ENCODE results near the gene AACS.
"Not testable (repeated sequence)": the region's sequence is repeated elsewhere in the genome, so short reads cannot be mapped to it uniquely, and the experiment has no call there.

AACS gene

DNA sequence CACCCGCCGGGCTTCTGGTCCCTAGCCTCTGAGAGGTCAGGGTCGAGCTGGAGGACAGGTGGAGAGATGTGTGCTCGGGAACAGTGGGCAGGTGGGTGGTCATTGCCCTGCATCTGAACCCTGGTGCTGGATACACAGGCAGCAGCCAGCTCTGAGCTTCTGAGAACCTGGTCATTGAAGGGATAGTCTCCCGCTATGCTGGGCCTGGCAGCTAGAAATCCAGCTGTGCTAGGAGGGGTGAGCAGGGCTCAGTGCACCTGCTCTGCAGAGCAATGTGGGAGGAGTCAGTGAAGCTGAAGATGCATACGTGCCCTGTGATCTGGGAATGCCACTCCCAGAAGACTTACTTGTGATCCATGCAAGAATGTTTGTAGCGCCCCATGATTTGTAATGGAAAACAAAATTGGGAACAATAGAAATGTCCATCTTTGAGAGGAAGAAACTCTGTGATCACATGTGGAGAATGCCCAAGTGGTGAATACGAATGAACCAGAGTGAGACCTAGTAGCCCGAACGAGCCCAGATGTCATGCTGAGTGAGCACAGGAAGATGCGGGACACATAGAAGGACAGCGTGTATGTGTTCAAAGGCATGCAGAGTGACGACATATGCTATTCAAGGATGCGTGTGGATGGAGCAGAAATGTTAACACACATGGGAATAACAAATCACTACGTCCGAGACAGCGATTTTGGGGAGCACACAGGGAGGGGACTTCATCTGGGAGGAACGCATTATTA is 63.4 kb downstream of the AACS start:
- no peak for DNase-seq

DNA sequence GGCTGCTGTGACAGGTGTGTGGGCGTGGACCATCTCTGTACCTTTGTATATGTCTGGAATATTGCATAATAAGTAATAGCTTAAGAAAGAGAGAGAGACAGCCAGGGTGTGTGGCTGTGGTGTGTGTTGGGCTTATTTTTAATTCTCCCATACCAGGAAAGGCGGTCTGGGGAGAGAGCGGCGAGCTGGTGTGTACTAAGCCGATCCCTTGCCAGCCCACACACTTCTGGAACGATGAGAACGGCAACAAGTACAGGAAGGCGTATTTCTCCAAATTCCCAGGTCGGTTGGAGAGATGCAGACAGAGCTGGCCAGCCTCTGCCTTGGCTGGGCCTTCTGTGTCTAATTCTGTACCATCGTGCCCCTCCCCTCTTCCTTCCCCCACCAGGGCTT is 63.9 kb downstream of the AACS start:
- DNase-seq: no peak

DNA sequence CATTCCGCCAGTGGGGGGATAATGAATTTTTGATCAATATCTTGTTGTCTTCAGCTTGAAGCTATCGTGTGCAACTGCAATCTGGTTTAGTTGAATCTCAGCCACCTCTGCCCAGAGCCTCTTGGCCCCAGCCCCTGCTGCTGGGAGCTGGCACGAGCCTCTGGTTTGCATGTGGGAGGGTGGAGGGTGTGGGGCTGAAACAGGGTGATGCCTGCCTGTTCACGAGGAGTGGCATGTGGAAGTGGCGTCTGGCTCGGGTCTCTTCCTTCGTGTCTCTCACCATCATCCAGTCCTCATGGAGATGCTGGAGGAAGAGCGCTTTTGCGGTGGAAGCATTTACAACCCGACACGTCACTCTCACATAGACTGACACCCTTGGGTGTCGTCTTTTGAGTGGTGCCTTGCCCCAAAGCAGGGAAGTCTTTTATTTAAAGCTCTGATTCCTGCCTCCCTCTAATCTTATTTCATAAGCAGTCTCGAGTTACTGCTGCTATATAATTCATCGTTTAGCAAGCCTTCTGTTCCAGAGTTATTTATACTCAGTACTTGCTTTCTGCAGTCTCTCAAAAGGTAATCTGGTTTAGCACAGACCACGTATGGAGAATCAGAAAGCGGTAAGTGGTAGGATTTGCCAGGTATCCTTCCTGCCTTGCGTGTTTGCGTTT is 64.5 kb downstream of the AACS start:
- no peak for DNase-seq

DNA sequence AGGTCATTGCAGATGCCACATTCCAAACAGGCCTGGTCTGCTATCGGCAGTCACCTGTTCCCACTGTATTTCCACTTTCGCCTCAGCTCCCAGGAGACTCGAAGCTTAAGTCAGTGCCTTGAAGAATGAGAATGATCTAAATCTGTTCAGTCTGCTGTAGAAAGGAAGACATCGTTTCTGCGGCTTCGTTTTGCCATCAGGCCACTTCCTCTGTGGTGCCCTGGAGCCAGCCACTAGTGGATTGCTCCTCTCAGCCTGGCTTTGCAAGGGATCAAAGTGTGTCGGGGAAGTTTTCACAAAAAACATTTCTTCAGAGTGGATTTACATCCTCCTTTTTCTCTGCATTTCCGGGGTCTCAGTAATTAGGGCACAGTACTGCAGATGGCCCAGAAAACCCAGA is 66.7 kb downstream of the AACS start:
- no peak for DNase-seq

DNA sequence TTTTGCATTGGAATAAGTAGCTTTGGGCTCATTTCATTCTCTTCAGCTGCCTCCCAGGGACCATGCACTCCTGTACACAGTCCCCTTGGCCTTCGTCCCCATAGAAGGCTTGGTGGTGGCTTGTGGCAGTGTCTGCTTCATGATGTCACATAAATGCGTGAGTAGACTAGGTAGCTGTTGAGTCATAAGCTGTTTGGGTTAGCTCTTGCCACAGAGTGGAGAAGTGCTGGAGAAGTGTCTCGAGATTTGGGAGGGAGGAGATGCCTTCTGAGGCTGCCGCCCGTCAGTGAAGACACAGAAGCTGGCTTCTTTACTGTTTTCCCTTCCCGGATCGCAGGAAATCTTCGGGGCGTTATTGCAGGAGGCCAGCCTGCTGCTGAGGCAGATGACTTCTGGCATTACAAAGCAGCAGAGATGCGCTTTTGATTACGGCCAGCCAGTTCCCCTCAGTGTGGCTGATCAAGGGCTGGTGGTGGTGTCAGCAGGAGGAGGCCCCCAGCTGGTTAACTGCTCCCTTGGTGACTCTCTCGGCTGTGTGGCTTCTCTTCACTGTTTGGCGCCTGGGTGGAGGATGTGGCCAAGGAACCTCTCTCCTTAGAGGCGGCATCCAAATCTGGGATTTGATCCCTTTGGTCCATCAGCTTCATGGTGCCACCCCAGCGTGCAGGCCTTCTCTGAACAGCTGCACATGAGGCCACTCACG is 67.6 kb downstream of the AACS start:
- DNase-seq: no peak

DNA sequence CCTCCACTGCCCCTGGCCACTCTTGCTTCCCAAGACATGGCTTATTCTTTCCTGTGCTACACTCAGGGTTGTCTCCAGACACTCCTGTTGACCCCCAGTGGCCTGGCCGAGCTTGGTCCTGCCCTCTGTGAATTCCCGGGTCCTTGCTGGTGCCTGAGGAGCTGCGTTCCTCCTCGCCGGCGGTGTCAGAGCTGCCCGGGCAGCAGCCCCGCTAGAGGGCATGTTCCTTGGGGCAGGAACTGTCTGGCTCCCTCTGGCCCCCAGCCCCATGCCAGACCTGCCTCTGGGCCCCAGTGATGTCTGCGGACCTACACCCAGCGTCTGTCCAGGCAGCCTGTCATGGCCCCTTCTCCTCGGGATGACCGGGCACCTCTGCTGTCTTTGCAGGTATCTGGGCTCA is 68.4 kb downstream of the AACS start:
- DNase-seq: no peak

DNA sequence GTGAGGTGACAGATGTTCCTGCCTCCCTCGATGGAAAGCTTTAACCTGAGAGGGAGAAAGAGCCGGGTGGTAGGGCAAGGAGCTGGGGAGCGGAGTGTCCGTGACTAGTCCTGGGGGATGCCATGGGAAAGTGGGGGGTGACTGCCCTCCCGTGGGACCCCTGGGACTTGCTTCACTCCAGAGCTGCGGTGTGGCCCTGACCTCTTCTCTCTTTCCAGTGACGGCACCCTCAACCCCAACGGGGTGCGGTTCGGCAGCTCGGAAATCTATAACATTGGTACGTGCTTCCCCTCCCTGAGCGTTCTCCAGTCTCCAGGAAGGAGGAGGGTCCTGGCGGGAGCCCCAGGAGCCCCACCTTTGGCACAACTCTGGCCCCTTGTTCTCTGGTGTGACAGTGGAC is 69.3 kb downstream of the AACS start:
- no peak for DNase-seq

DNA sequence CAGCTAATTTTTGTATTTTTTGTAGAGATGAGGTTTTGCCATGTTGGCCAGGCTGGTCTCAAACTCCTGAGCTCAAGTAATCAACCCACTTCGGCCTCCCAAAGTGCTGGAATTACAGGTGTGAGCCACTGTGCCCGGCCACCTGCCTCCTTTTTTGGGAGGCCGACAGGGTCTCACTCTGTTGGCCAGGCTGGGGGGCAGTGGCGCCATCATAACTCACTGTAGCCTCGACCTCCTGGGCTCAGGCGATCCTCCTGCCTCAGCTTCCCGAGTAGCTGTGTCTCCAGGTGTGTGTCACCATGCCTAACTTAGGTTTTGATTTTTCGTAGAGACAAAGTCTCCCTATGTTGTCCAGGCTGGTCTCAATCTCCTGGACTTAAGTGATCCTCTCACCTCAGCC is 70.7 kb downstream of the AACS start:
- no peak for DNase-seq

DNA sequence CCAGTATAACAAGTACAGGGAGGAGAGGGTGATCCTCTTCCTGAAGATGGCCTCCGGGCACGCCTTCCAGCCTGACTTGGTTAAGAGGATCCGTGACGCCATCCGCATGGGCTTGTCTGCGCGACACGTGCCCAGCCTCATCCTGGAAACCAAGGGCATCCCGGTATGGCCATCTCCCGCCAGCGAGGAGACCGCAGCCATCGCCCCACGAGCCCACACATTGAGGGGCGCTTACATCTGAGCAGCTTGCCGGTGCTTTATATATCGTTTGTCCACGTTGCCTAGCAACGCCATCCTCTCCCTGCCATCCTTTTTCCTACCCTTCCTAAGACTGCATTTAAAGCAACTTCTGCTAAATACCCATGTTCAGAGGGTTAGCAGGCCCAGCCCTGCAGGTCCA is 71.5 kb downstream of the AACS start:
- no peak for DNase-seq

DNA sequence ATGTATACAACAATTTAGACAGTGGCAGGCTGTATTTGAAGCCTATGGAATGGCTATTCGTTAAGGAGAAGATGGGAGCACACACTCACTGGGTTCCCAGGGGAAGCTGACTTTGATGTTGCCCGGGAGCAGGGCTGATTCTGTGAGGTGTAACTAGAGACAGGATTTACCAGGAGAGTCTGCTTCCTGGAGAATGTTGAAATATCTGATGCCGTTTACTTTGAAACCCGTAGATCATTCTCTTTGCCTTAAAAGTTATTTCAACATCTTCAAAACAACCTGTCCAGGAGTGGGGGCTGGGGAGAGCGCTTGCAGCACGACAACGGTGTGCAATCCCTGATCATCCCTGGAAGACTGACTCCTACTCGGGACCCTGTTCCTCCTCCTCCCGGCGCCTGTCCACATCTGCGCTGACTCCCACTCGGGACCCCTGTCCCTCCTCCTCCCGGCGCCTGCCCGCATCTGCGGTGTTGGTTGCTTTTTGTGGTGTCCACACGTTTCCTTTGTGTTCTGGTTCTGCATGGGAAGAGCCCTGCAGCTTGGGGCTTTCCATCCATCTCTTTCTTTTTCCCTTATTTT is 72.6 kb downstream of the AACS start:
- DNase-seq: no peak

DNA sequence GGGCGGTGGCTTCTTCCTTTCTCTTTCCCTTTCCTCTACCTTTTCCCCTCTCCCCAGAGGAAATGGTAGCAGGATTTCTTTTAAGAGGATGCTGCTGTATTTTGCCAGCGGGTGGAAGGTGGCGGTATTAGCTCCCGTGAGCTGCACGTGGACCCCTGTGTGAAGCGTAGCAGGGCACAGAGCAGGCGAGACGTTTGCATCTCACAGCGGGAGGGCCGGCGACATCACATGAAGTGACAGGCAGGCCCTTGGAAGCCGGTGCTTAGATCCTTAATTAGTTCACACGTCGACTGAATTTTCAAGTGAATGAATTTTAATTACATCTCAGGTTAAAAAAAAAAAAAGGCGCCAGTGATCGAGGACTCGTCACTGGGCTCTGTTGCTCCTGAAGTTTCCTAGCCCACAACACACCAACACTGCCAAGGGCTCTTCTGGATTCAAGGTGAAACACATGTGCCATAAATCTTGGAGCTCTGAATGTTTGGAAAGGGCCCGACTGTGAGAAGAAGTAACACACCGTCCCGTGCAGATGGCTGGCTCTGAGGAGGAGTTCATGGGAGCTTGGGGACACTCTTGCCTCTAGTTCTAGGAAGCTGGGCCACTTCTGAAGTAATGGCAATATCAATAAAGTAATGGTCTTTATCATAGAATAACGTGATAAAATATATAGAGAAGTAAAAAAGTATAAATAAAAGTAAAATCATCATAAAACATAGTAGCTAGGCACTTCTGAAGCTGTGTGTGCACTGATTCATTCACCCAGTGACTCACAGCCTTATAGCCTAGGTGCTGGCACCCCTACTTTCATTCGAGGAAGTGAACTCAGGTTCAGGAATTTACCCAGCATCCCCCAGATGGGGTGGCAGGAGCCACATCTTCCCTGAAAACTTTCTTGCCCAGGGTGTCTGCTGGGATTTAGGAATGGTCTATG is 75.3 kb downstream of the AACS start:
- no peak for DNase-seq

DNA sequence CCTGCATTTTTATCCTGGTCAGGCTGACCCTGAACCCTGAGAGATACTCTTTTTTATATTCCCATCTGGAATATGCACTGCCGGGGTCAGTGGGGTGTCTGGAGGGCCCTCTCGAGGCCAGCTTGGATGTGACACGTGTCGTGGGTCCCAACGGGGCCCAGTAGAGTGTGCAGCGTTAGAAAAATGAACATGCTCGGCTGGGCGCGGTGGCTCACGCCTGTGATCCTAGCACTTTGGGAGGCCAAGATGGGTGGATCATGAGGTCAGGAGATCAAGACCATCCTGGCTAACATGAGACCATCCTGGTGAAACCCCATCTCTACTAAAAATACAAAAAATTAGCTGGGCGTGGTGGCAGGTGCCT is 76.0 kb downstream of the AACS start:
- DNase-seq: not testable (repeated sequence)

DNA sequence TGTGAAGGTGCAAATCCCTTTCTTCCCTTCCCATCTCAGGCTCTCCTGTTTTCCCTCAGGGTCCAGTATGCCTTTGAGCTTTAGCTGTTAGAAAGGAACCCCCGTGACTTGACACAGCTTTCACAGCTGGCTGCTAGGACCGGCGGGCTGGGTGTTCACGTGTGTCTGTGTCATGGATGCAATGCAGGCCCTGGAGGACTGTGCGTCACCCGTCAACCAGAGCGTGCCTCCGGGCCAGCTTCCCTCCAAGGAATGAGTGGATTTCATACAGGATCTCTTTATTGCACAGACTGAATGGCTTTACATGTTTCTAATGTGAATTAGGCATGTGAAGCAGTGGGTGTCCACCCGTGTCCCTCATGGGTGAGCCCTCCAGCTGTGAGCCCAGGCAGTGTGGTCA is 77.4 kb downstream of the AACS start:
- DNase-seq: no peak

DNA sequence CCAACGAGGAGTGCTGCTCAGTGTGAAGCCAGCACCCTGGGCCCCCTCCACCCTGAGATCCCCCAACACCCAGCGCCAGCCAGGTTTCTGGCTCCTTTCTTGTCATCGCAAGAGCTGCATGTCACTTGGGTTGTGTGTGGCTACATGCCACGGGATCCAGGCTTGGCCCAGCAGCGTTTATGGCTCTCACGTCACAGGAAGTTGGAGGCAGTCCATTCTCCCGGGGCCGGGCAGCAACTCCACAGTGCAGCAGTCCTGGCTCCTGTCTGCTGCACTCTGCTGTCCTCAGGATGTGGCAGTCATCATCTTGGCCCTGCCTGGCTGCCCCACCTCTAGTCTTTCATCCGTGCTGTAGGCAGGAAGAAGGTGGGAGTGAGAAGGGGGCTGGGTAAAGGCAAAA is 78.3 kb downstream of the AACS start:
- no peak for DNase-seq

DNA sequence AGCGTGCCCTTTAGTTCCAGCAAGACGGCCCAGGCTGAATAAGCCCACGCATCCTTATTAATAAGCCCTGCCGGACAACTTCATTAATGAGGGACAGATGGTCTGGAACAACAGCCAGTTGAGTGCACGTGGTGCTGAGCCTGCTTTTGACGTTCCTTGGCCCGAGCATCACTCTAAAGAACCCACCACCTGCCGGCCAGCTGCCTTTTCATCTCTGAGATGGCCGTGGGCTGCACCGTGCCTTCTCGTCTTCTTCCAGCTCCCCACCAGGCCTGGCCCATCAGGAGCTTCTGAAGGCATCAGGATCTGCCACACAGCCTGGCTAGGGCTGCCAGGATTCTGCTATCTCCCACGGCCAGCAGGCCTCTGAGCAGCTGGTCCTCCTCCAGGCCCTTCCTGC is 80.0 kb downstream of the AACS start:
- DNase-seq: no peak

DNA sequence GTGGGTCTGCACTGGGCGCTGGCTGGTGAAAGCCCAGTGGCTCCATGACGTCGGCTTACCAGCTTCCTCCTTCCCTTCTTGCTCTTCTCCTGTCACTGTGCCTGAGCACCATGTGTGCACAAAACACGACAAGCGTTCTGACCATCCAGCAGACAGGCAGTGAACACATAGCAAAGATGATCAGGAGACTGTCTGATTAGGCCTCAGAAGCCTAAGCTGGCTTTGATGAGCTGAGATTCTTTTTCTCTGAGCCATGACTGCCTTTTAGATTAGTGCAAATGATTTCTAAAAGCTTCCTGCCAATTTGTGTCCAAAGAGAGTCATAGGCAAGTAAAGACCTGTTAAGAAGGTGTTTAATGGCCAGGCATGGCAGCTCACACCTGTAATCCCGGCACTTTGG is 83.1 kb downstream of the AACS start:
- no peak for DNase-seq

DNA sequence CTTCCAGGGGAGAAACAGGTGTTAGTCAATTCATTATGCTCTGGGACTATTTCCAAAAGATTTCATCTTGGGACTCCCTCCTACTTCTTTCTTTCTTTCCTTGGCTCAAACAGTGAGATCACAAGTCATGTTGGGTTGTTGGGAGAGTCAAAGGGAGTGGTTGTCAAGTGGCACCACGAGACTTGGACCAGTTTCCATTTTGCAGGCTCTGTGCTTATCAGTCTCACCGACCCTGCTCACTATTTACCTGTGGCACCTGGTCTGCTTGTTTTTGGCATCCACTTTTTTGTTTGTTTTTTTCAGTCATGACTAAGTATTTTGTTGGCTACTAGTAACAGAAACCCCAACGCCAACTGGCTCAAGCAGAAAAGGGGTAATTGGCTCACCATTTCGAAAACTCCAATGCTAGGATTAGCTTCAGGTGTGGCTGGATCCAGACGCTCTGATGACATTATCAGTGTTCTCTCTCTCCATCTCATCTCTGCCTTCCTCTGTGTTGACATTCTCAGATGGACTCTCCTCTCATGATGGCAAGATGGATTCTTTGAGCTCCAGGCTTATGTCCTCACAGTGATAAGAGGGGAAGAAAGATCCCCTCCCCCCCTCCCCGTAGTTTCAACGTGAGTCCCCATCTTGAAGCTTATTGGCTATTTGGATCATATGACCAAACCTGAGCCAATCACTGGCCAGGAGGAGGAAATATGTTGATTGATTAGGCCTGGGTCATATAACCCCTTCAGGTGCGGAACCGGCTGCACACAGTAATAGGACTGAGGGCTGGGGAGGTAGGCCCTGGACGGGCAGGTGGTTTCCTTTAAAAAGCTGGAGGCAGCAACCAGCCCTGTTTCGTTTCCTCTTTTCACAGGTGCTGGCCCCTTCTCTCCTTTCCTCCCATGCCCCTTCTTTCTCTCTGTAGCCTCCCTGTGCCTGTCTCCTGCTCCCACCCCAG is 84.2 kb downstream of the AACS start:
- DNase-seq: no peak

DNA sequence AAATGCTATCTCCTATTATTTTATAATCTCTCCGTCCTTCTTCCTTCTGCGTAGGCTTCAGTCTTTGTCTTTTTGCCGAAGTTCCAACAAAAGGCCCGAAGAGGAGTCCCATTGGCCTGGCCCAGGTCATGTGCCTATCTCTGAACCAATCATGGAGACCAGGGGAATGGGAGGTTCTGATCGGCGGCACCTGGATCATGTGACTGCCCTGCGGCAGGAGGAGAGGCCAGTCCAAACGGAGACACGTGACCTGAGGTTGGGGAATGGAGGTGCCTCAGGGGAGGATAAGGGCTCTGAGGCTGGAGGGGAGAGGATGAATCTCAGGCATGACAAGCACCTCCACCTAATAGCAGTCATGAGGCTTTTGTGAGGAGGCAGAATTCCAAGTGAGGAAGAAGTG is 86.0 kb downstream of the AACS start:
- DNase-seq: no peak

DNA sequence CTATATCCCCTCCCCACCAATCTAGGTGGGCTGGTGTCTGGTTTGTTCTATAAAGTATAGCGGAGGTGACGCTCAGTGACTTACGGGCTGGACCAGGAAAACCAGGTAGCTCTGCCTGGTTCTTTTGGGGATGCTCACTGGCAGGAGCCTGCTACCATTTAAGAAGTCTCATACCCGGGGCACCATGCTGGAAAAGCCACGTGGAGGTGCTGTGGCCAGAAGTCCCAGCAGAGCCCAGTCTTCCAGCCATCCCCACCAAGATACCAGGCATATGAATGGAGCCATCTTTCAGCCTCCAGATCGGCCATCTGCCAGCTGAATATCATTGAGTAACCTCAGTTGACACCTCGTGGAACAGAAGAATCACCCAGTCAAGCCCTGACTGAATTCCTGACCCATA is 87.2 kb downstream of the AACS start:
- no peak for DNase-seq

DNA sequence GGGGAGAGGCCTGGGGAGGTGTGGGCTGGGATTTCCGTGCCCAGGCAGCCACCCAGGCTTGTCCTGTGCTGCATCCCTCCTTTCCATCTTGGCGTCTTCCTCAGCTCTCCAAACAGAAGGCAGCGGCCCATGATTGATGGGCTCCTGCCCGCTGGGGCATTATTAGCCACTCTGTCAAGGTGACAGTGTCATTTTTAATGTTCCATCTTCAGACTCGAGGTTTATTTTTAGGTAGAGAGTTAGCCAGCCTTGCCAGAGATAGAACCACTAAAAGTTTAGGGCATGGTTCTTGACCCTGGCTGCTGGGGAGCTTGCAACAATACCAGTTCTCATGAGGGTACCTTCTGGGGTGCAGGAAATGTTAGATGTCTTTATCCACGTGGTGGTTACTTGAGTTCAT is 90.1 kb downstream of the AACS start:
- no peak for DNase-seq

DNA sequence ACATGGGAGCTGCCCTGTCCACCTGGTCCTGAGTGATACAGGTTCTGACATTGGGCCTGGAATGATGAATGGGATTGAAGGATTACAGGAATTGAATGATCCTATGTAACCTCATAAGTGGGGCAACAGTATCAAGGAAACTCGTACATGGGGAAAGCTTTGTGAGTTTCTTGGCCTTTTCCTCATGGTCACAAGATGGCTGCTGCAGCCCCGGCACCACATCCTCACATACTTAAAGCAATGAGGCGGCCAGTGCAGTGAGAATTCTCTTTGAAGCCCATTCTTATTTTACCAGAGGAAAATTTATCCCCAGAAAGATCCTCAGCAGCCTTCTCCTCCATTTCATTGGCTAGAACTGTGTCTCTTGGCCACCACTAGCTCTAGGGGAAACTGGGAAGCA is 91.9 kb downstream of the AACS start:
- no peak for DNase-seq

DNA sequence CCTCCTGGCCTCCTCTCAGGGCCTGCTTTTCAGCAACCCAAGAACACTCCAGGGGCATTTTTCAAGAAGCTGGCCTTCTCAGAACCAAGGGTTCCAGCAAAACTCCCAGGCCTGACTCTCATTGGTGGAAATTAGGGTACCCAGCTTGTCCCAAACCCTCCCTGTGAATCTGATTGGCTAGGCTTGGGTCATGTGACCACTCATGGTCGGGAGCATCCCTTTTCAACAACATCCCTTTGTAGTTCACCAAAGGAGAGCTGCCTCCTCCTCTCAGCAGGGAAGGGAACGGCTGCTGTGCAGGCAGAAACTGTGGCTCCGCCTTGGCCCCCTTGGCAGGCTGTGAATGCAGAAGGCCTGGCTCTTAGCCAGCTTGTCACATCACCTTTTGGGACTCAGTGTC is 94.5 kb downstream of the AACS start:
- no peak for DNase-seq

Measured in activated CD4-positive, alpha-beta T cell treated with anti-CD3 and anti-CD28 coated beads, Interleukin-2, amount 50 U/mL, for 4 hours (primary cell).